ENCODE measurements around the gene ELAPOR2.

The ELAPOR2 gene

GRCh38 chr7:87059525-87060287, at the start of gene ELAPOR2:
TSS of gene ELAPOR2 (minus strand) at chr7:87059654. CDS start at chr7:87059513, 141 bp downstream.
- TF ChIP-seq CTCF (IDR thresholded peaks at IDR 0.05; ENCODE audit: low read length) (peak; percentile 46), EZH2 (optimal IDR thresholded peaks at IDR 0.05; ENCODE audit: low read depth, low read length) (no peak)
- Histone ChIP-seq H3K27ac (ENCODE audit: low read length) (no peak within 1 kb of the TSS), H3F3A (ENCODE audit: insufficient read depth, low read length) (peaks cover 5% of the 10 kb centered on the region; the same call in 1 of the 2 replicates), H3K9me2 (replicated peaks; ENCODE audit: insufficient read depth, low read length) (no peaks in the 10 kb centered on the region), H3K4me2 (ENCODE audit: low read depth, low read length) (peak within 1 kb of the TSS; percentile 94), H3K36me3 (replicated peaks; ENCODE audit: insufficient read depth, low read length) (no peaks in the 10 kb centered on the region), H3K9ac (ENCODE audit: low read length) (peak within 1 kb of the TSS; percentile 27; the same call in 1 of the 2 replicates), H3K79me2 (ENCODE audit: low read length) (no peaks in the 10 kb centered on the region; the same call in 1 of the 2 replicates), H3K4me1 (ENCODE audit: low read length) (peaks cover 11% of the 10 kb centered on the region), H3K4me3 (ENCODE audit: low read length) (peak within 1 kb of the TSS; percentile 64), H2AFZ (ENCODE audit: low read length) (peak within 1 kb of the TSS; percentile 96), H4K20me1 (ENCODE audit: insufficient read depth, low read length) (no peaks in the 10 kb centered on the region), H3K9me3 (replicated peaks; ENCODE audit: insufficient read depth, low read length) (no peaks in the 10 kb centered on the region), H3K27me3 (replicated peaks; ENCODE audit: insufficient read depth, low read length) (no peaks in the 10 kb centered on the region)
- peak; percentile 87 for DNase-seq

GRCh38 chr7:87107949-87108776, 48.7 kb upstream of the ELAPOR2 start:
- no peak overlapping the region for H3K4me2 ChIP-seq (ENCODE audit: low read depth, low read length)
- H3K27me3 ChIP-seq (replicated peaks; ENCODE audit: insufficient read depth, low read length) = no peaks in the 10 kb centered on the region
- no peaks in the 10 kb centered on the region for H3K36me3 ChIP-seq (replicated peaks; ENCODE audit: insufficient read depth, low read length)
- H3K4me3 ChIP-seq (ENCODE audit: low read length) = no peak overlapping the region
- no peak for DNase-seq
- no peak overlapping the region for H3K9ac ChIP-seq (ENCODE audit: low read length)
- H3K9me2 ChIP-seq (replicated peaks; ENCODE audit: insufficient read depth, low read length) = no peaks in the 10 kb centered on the region
- no peaks in the 10 kb centered on the region for H3K79me2 ChIP-seq (ENCODE audit: low read length)
- no peaks in the 10 kb centered on the region for H3F3A ChIP-seq (ENCODE audit: insufficient read depth, low read length)
- no peaks in the 10 kb centered on the region for H4K20me1 ChIP-seq (ENCODE audit: insufficient read depth, low read length)
- no peak overlapping the region for H3K27ac ChIP-seq (ENCODE audit: low read length)
- H3K4me1 ChIP-seq (ENCODE audit: low read length) = no peaks in the 10 kb centered on the region
- H2AFZ ChIP-seq (ENCODE audit: low read length) = no peak overlapping the region
- no peaks in the 10 kb centered on the region for H3K9me3 ChIP-seq (replicated peaks; ENCODE audit: insufficient read depth, low read length)
- no peak for TF ChIP-seq EZH2 (optimal IDR thresholded peaks at IDR 0.05; ENCODE audit: low read depth, low read length)
- TF ChIP-seq EZH2phosphoT487 (IDR thresholded peaks at IDR 0.05; ENCODE audit: low read length) = no peak
- TF ChIP-seq CTCF (IDR thresholded peaks at IDR 0.05; ENCODE audit: low read length) = no peak

- Histone ChIP-seq H3K9me3 (replicated peaks; ENCODE audit: insufficient read depth, low read length) (no peaks in the 10 kb centered on the region), H4K20me1 (ENCODE audit: insufficient read depth, low read length) (no peaks in the 10 kb centered on the region), H3K9ac (ENCODE audit: low read length) (no peak overlapping the region), H3K36me3 (replicated peaks; ENCODE audit: insufficient read depth, low read length) (no peaks in the 10 kb centered on the region), H3K27ac (ENCODE audit: low read length) (no peak overlapping the region), H3K79me2 (ENCODE audit: low read length) (no peaks in the 10 kb centered on the region), H3K9me2 (replicated peaks; ENCODE audit: insufficient read depth, low read length) (no peaks in the 10 kb centered on the region), H3F3A (ENCODE audit: insufficient read depth, low read length) (no peaks in the 10 kb centered on the region), H3K4me1 (ENCODE audit: low read length) (no peaks in the 10 kb centered on the region), H3K4me3 (ENCODE audit: low read length) (no peak overlapping the region), H3K27me3 (replicated peaks; ENCODE audit: insufficient read depth, low read length) (no peaks in the 10 kb centered on the region), H3K4me2 (ENCODE audit: low read depth, low read length) (no peak overlapping the region), H2AFZ (ENCODE audit: low read length) (no peak overlapping the region)
- TF ChIP-seq CTCF (IDR thresholded peaks at IDR 0.05; ENCODE audit: low read length) (no peak), EZH2 (optimal IDR thresholded peaks at IDR 0.05; ENCODE audit: low read depth, low read length) (no peak), EZH2phosphoT487 (IDR thresholded peaks at IDR 0.05; ENCODE audit: low read length) (no peak)
- no peak for DNase-seq
These were observed 47.6 kb upstream of the ELAPOR2 start for GRCh38 chr7:87106974-87107612.
